Peyer's patch (tissue), 4 donors: ENCODE results near the gene PEX11G.

Source experiments
- POLR2A ChIP-seq, 2 donors: fragments of 450-650 bp; IDR thresholded peaks; one replicate each; pipeline ENCODE4 v1.5.1; 2017; ENCODE audit warnings: antibody characterized with exemption in 2 of 2, mild to moderate bottlenecking in 2 of 2, moderate library complexity in 2 of 2
- TF ChIP-seq, protein P1 (sequence below), 6 experiments: fragments of 450-650 bp in 4 of 6; fragments of 200-600 bp in 2 of 6; sonication (generic) in 1 of 6; IDR thresholded peaks; one replicate each; pipeline ENCODE4 v1.5.1; 2017 to 2019; ENCODE audit warnings: antibody characterized with exemption in 6 of 6, mild to moderate bottlenecking in 3 of 6, moderate library complexity in 1 of 6

DNA sequence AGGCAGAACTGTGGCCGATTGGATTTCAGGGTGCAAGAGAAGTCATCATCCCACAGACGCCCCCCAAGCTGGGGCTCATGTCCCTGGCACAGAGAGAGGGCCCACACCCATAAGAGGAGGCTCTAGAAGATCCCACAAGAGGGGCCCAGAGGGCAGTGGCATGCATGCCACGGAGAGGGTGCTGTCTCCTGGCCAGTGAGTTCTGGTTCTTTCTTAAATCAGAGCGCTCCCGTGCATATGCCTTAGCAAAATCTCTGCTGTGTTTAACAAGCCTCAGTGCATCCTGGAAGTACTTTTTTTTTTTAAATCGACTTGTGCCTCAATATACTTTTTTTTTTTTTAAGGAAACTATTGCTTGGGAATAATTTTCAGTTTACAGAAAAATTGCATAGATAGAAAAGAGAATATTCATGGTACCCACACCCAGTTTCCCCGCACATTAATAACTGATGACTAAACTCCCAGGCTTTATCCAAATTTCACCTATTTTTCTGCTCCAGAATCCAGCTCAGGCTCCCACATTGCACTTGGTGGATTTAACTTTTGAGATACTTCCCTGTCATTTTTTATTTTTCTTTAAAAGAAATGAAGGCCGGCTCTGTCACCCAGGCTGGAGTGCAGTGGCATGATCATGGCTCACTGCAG, 59.1 kb downstream of the PEX11G start:
- TF ChIP-seq, protein P1, sequence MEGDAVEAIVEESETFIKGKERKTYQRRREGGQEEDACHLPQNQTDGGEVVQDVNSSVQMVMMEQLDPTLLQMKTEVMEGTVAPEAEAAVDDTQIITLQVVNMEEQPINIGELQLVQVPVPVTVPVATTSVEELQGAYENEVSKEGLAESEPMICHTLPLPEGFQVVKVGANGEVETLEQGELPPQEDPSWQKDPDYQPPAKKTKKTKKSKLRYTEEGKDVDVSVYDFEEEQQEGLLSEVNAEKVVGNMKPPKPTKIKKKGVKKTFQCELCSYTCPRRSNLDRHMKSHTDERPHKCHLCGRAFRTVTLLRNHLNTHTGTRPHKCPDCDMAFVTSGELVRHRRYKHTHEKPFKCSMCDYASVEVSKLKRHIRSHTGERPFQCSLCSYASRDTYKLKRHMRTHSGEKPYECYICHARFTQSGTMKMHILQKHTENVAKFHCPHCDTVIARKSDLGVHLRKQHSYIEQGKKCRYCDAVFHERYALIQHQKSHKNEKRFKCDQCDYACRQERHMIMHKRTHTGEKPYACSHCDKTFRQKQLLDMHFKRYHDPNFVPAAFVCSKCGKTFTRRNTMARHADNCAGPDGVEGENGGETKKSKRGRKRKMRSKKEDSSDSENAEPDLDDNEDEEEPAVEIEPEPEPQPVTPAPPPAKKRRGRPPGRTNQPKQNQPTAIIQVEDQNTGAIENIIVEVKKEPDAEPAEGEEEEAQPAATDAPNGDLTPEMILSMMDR (IDR thresholded peaks at IDR 0.05): no peak
- TF ChIP-seq POLR2A (IDR thresholded peaks at IDR 0.05): no peak
